ENCODE results near the gene TMEM141. TPM values are rescaled to one million over a fixed set of nuclear protein-coding genes. Genes with fewer than 3 reads are reported as not detected.
A peak's percentile ranks its signal among the peaks of the same experiment; 100 is the strongest.
"Not testable (repeated sequence)": the region's sequence is repeated elsewhere in the genome, so short reads cannot be mapped to it uniquely, and the experiment has no call there.

The TMEM141 gene
- total RNA-seq, 1 donor from 2014 or later = 27.8 TPM

DNA sequence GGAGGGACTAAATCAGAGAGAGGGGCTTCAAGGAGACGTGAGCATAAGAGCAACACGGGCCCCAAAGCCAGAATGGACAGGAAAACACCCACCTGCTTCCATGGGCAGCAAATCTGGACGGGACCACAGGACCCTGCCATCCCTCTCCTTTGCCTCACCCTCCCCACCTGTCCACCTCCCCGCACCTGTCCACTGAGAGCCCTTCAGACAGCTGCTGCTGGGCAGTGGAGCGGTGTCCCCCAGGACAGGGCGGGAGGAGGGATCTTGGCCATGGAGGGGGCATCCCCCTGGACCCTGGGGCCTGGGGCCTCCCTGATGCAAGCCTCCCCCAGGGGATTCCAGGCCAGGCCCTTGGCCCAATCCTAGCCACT is 7.5 kb downstream of the TMEM141 start:
- TF ChIP-seq, protein P1, sequence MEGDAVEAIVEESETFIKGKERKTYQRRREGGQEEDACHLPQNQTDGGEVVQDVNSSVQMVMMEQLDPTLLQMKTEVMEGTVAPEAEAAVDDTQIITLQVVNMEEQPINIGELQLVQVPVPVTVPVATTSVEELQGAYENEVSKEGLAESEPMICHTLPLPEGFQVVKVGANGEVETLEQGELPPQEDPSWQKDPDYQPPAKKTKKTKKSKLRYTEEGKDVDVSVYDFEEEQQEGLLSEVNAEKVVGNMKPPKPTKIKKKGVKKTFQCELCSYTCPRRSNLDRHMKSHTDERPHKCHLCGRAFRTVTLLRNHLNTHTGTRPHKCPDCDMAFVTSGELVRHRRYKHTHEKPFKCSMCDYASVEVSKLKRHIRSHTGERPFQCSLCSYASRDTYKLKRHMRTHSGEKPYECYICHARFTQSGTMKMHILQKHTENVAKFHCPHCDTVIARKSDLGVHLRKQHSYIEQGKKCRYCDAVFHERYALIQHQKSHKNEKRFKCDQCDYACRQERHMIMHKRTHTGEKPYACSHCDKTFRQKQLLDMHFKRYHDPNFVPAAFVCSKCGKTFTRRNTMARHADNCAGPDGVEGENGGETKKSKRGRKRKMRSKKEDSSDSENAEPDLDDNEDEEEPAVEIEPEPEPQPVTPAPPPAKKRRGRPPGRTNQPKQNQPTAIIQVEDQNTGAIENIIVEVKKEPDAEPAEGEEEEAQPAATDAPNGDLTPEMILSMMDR (conservative IDR thresholded peaks at IDR 0.05) = no peak
- DNase-seq (ENCODE audit: low read depth, low spot score) = no peak
- Mint-ChIP-seq H3K9me3 (no peaks in the 10 kb centered on the region), H3K4me1 (peaks cover 25% of the 10 kb centered on the region), H3K27me3 (ENCODE audit: low read depth) (peaks cover 46% of the 10 kb centered on the region), H3K36me3 (ENCODE audit: low read depth) (no peaks in the 10 kb centered on the region), H3K27ac (ENCODE audit: unreplicated experiment) (no peak overlapping the region), H3K4me3 (peak overlapping the region; percentile 34)

DNA sequence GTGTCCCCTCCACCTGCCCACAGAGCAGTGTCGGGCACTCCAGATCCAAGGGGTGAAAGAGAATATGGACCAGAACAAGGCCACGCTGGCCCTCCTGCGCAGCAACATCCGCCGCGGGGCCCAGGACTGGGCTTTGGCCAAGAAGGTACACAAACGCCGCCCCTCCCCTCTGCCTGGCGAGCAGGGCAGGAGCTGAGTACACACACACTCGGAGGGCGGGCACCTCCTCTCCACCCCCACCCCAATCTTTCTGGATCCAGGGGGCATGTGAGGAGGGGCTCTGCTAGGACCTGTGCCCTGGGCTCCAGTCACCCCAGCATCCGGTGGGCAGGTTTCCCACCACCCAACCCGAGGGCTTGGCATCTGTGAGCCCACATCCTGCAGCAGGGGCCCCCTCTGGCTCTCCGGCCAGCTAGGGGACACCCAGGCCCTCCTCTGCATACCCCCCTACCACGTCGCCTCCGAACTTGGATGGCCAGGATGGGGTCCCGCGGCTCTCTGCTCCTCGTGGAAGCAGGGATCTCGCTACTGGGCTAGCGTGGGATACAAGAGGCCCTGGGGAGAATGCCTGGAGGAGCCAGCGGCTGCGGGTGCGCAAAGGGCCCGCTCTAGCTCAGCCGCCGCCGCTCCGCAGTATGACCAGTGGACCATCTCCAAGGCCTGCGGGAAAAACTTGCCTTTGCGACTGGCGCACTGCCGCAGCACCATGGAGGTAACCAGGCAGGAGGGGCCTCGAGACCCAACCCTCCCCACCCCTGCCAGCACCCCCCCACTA is 8.1 kb downstream of the TMEM141 start:
- TF ChIP-seq, protein P1 (conservative IDR thresholded peaks at IDR 0.05) = no peak
- peaks cover 3% of the 10 kb centered on the region for H3K36me3 Mint-ChIP-seq (ENCODE audit: low read depth)
- H3K4me3 Mint-ChIP-seq = peak overlapping the region; percentile 23
- H3K27ac Mint-ChIP-seq (ENCODE audit: unreplicated experiment) = no peak overlapping the region
- no peaks in the 10 kb centered on the region for H3K9me3 Mint-ChIP-seq
- H3K27me3 Mint-ChIP-seq (ENCODE audit: low read depth) = peaks cover 49% of the 10 kb centered on the region
- DNase-seq (ENCODE audit: low read depth, low spot score) = no peak
- H3K4me1 Mint-ChIP-seq = peaks cover 25% of the 10 kb centered on the region

DNA sequence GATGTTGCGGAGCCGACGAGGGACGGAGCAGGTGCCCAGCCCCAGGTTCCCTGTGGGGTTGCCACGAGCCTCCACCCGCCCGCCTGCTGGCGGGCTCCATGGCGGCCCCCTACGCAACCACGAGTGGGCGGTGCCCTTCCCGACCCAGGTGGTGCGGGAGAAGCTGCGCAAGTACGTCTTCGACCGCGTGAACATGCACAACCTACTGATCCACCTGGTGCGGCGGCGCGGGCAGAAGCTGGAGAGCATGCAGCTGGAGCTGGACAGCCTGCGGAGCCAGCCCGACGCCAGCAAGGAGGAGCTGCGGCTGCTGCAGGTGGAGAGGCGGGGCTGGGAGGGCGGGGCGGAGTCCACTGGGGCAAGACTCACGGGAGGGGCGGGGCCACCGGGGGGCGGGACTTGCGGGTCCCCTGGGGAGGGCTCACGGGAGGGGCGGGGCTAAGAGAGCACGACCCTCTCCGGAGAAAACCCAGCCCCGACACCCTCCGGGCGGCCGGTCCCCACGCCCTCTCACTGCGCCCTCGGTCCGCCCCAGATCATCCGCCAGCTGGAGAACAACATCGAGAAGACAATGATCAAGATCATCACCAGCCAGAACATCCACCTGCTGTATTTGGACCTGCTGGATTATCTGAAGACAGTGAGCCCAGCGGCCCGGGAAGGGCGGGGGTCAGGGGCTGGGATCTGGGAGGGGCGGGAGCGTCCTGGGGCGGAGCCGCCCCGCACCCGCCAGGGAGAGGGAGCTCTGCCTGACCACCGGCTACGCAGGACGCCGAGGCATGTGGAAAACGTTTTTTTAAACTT is 8.9 kb downstream of the TMEM141 start:
- peak; percentile 71 for DNase-seq (ENCODE audit: low read depth, low spot score)
- peaks cover 25% of the 10 kb centered on the region for H3K4me1 Mint-ChIP-seq
- H3K27me3 Mint-ChIP-seq (ENCODE audit: low read depth) = peaks cover 49% of the 10 kb centered on the region
- H3K27ac Mint-ChIP-seq (ENCODE audit: unreplicated experiment) = no peak overlapping the region
- H3K9me3 Mint-ChIP-seq = no peaks in the 10 kb centered on the region
- TF ChIP-seq, protein P1 (conservative IDR thresholded peaks at IDR 0.05) = no peak
- H3K4me3 Mint-ChIP-seq = peak overlapping the region; percentile 94
- peaks cover 3% of the 10 kb centered on the region for H3K36me3 Mint-ChIP-seq (ENCODE audit: low read depth)

GRCh38 chr9:136802321-136802720 is 11.2 kb downstream of the TMEM141 start:
- no peak for DNase-seq (ENCODE audit: low read depth, low spot score)
- H3K4me1 Mint-ChIP-seq = peaks cover 11% of the 10 kb centered on the region
- no peaks in the 10 kb centered on the region for H3K9me3 Mint-ChIP-seq
- H3K27ac Mint-ChIP-seq (ENCODE audit: unreplicated experiment) = no peak overlapping the region
- H3K36me3 Mint-ChIP-seq (ENCODE audit: low read depth) = peaks cover 7% of the 10 kb centered on the region
- H3K4me3 Mint-ChIP-seq = peak overlapping the region; percentile 44
- peaks cover 37% of the 10 kb centered on the region for H3K27me3 Mint-ChIP-seq (ENCODE audit: low read depth)
- TF ChIP-seq, protein P1 (conservative IDR thresholded peaks at IDR 0.05) = no peak

GRCh38 chr9:136803009-136803550 is 11.9 kb downstream of the TMEM141 start:
- not testable (repeated sequence) for H3K9me3 Mint-ChIP-seq; DNase-seq (ENCODE audit: low read depth, low spot score); H3K36me3 Mint-ChIP-seq (ENCODE audit: low read depth); H3K27ac Mint-ChIP-seq (ENCODE audit: unreplicated experiment)
- H3K4me3 Mint-ChIP-seq = peak overlapping the region; percentile 81
- H3K4me1 Mint-ChIP-seq = peaks cover 11% of the 10 kb centered on the region
- peaks cover 36% of the 10 kb centered on the region for H3K27me3 Mint-ChIP-seq (ENCODE audit: low read depth)

Measured in neural crest cell (in vitro differentiated cells).